ENCODE data around the gene KRTAP12-3.
"Not testable (repeated sequence)": the region's sequence is repeated elsewhere in the genome, so short reads cannot be mapped to it uniquely, and the experiment has no call there.

The KRTAP12-3 gene

GRCh38 chr21:44627831-44628233 is 29.9 kb upstream of the KRTAP12-3 start:
- not testable (repeated sequence) for DNase-seq

GRCh38 chr21:44628707-44629391 is 28.9 kb upstream of the KRTAP12-3 start:
- no peak for DNase-seq

GRCh38 chr21:44630440-44630839 is 27.3 kb upstream of the KRTAP12-3 start:
- no peak for DNase-seq

- DNase-seq = no peak
Measured at GRCh38 chr21:44632067-44632466, 25.7 kb upstream of the KRTAP12-3 start.

- no peak for DNase-seq
Measured at GRCh38 chr21:44636209-44637017, 21.3 kb upstream of the KRTAP12-3 start.

- no peak for DNase-seq
Measured at GRCh38 chr21:44637018-44637850, 20.5 kb upstream of the KRTAP12-3 start, which contains the start of gene KRTAP10-10. TSS of gene KRTAP10-10 (plus strand) at chr21:44637356. CDS start at chr21:44637418, 62 bp downstream.

- not testable (repeated sequence) for DNase-seq
Measured at GRCh38 chr21:44637851-44638348, 19.8 kb upstream of the KRTAP12-3 start.

- not testable (repeated sequence) for DNase-seq
Measured at GRCh38 chr21:44638506-44639330, 19.0 kb upstream of the KRTAP12-3 start.

GRCh38 chr21:44639331-44639655 is 18.4 kb upstream of the KRTAP12-3 start:
- DNase-seq = no peak

GRCh38 chr21:44640761-44641160 is 17.0 kb upstream of the KRTAP12-3 start:
- DNase-seq = no peak

GRCh38 chr21:44643741-44644310 is 13.9 kb upstream of the KRTAP12-3 start:
- DNase-seq = no peak

GRCh38 chr21:44644878-44645277 is 12.9 kb upstream of the KRTAP12-3 start:
- no peak for DNase-seq

GRCh38 chr21:44646366-44647221 is 11.1 kb upstream of the KRTAP12-3 start, which contains the start of gene KRTAP10-11:
TSS of gene KRTAP10-11 (plus strand) at chr21:44646414. CDS start at chr21:44646459, 45 bp downstream.
- not testable (repeated sequence) for DNase-seq

GRCh38 chr21:44647222-44647552 is 10.5 kb upstream of the KRTAP12-3 start:
- no peak for DNase-seq

GRCh38 chr21:44648557-44649311 is 9.0 kb upstream of the KRTAP12-3 start:
- DNase-seq = no peak

GRCh38 chr21:44649521-44650100 is 8.1 kb upstream of the KRTAP12-3 start:
- no peak for DNase-seq

GRCh38 chr21:44650265-44650972 is 7.3 kb upstream of the KRTAP12-3 start:
- DNase-seq = no peak

- DNase-seq = no peak
Measured at GRCh38 chr21:44650973-44651675, 6.6 kb upstream of the KRTAP12-3 start.
